SK-N-SH (cell line): ENCODE results near the gene ANXA1.

Source experiments
- GABPA ChIP-seq: IDR thresholded peaks from 2 replicates; pipeline ENCODE4 v1.4.0; 2012; ENCODE audit warnings: low read depth, mild to moderate bottlenecking
- TF ChIP-seq, protein P1 (sequence below): IDR thresholded peaks from 2 replicates; pipeline ENCODE4 v1.4.0; 2012; ENCODE audit warnings: low read depth, borderline replicate concordance
- TF ChIP-seq, protein P2 (sequence below): IDR thresholded peaks from 2 replicates; pipeline ENCODE4; 2012

DNA sequence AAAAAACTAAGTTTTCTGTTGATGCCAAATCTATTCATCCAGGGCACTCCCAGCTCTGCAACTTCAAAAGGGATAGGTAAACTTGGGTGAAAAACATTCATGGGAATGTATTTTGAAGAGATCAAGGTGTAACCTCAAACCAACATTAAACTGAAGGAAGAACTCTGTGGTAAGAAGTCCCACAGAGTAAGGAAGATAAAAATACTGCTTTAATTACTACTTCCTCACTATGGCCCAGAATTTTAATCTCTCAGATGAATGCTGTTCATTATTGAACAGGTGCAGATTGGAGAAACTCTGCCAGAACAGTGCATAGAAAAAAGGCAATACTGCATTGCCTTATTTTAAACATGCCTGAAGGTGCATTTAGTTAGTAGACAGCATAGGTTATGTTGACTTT is 37.6 kb upstream of the ANXA1 start:
- TF ChIP-seq, protein P1, sequence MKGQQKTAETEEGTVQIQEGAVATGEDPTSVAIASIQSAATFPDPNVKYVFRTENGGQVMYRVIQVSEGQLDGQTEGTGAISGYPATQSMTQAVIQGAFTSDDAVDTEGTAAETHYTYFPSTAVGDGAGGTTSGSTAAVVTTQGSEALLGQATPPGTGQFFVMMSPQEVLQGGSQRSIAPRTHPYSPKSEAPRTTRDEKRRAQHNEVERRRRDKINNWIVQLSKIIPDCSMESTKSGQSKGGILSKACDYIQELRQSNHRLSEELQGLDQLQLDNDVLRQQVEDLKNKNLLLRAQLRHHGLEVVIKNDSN, result no peak
- TF ChIP-seq, protein P2, sequence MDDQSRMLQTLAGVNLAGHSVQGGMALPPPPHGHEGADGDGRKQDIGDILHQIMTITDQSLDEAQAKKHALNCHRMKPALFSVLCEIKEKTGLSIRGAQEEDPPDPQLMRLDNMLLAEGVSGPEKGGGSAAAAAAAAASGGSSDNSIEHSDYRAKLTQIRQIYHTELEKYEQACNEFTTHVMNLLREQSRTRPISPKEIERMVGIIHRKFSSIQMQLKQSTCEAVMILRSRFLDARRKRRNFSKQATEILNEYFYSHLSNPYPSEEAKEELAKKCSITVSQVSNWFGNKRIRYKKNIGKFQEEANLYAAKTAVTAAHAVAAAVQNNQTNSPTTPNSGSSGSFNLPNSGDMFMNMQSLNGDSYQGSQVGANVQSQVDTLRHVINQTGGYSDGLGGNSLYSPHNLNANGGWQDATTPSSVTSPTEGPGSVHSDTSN, result no peak
- no peak for TF ChIP-seq GABPA
